ENCODE results near the gene MEX3C. TPM values are rescaled to one million over a fixed set of nuclear protein-coding genes. Genes with fewer than 3 reads are reported as not detected.

Gene MEX3C
- total RNA-seq, 1 experiment from 2014 or later = 45.0 TPM

DNA sequence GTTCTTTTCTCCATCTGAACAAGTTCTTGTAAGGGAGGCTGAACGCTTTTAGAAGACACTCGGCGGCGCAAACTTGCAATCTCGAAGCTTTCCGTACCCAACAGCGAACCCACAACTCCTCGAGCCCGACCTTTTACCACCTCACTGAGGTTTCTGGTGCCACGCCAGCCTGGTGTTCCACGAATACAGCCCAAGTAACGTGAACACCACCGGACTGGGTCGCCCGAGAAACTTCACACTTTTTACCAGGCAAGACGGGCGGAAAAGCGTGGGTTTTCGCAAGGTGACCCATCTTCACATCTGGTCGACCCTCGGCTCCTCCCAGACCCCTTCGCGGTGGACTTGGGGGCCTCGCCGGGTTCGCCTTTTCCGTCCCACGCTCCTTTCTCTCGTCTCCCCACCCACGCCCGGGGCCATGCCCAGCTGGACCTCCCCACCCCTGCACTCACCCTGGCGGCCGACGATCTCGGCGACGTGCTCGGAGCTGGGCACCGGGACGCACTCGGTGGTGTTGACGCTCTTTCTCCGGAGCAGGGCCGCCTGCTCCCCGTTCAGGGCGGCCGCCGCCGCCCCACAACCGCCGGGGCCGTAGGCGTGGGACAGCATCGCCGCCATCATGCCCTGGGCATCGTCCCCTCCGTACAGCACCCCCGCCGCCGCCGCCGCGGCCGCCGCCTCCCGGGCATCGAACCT lies 1.2 kb downstream of the MEX3C start:
- ChIA-PET CTCF (no interaction called here), POLR2A (interaction anchor here (1.1 to 1.5 kb wide), 3 partner anchors 10 to 42 kb away, joined by 3 to 6 read pairs (median 4); no protein-coding TSS in a partner anchor), RAD21 (ENCODE audit: low non-redundant PET in 1 of 2, low total read pairs in 2 of 2, uncharacterized antibody in 2 of 2, unreplicated experiment in 2 of 2) (no interaction called here)
- Histone ChIP-seq H3K4me3 (replicated peaks in 1 of 2; ENCODE audit: low read depth in 1 of 2, low read length in 2 of 2) (peak overlapping the region; percentile 83 to 98), H3K9me2 (ENCODE audit: insufficient read depth) (no peaks in the 10 kb centered on the region), H3K4me2 (ENCODE audit: low read length) (peak overlapping the region; percentile 88), H3K36me3 (ENCODE audit: control insufficient read depth in 1 of 2, insufficient read depth in 2 of 2, low read length in 2 of 2) (no peaks in the 10 kb centered on the region), H3K9ac (ENCODE audit: low read length) (peak overlapping the region; percentile 83), H3K79me2 (ENCODE audit: insufficient read depth, low read length) (peaks cover 55% of the 10 kb centered on the region), H4K20me1 (ENCODE audit: insufficient read depth) (no peaks in the 10 kb centered on the region), H3K9me3 (ENCODE audit: control insufficient read depth in 1 of 2, insufficient read depth in 1 of 2, low read depth in 1 of 2, low read length in 2 of 2) (no peaks in the 10 kb centered on the region), H3K27me3 (ENCODE audit: insufficient read depth, low read length) (no peaks in the 10 kb centered on the region), H3K27ac (ENCODE audit: low read depth, low read length) (peak overlapping the region; percentile 88), H2AFZ (ENCODE audit: low read depth, low read length, poor library complexity, severe bottlenecking) (no peak overlapping the region), H3K4me1 (ENCODE audit: control insufficient read depth in 1 of 2, insufficient read depth in 2 of 2, low read length in 2 of 2) (peaks cover 10 to 26% of the 10 kb centered on the region in 2 experiments; a peak in 3 of 4 replicates)
- intact Hi-C loops (cut with micrococcal nuclease) = loop anchor here (5.0 kb wide), 2 partner anchors 229 to 319 kb away; partner anchors contain the start of genes ELAC1 and ME2
- DNase-seq (ENCODE audit: low read depth, low spot score) (no peak), ATAC-seq (no peak)
- no TSS peak for BruUV-seq (replicated peaks)
- peak; percentile 53; the same call in 1 of the 2 replicates for TF ChIP-seq EGR1 (IDR thresholded peaks at IDR 0.05; ENCODE audit: low read depth)
- TF ChIP-seq SIN3A (IDR thresholded peaks at IDR 0.05; ENCODE audit: low read depth) = 0 out of 2 replicates have a peak, but pooled peaks have one; percentile 35
- TF ChIP-seq, protein P1, sequence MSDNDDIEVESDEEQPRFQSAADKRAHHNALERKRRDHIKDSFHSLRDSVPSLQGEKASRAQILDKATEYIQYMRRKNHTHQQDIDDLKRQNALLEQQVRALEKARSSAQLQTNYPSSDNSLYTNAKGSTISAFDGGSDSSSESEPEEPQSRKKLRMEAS (IDR thresholded peaks at IDR 0.05) = no peak
- TF ChIP-seq TCF7L2 (IDR thresholded peaks at IDR 0.05; ENCODE audit: borderline replicate concordance, extremely low read depth, insufficient read depth, insufficient read length) = no peak
- no peak for TF ChIP-seq ZNF274 (IDR thresholded peaks at IDR 0.05; ENCODE audit: low read depth, low read length)
- TF ChIP-seq YY1 (IDR thresholded peaks at IDR 0.05; ENCODE audit: extremely low read depth, insufficient replicate concordance, low read depth, low read length) = peak; percentile 45
- TF ChIP-seq SRF (IDR thresholded peaks at IDR 0.05; ENCODE audit: low read depth) = no peak
